Measurements from ENCODE around the gene SLC6A18. TPM values are rescaled to one million over a fixed set of nuclear protein-coding genes. Genes with fewer than 3 reads are reported as not detected.

The SLC6A18 gene
- polyA plus RNA-seq, 1 experiment: not detected

DNA sequence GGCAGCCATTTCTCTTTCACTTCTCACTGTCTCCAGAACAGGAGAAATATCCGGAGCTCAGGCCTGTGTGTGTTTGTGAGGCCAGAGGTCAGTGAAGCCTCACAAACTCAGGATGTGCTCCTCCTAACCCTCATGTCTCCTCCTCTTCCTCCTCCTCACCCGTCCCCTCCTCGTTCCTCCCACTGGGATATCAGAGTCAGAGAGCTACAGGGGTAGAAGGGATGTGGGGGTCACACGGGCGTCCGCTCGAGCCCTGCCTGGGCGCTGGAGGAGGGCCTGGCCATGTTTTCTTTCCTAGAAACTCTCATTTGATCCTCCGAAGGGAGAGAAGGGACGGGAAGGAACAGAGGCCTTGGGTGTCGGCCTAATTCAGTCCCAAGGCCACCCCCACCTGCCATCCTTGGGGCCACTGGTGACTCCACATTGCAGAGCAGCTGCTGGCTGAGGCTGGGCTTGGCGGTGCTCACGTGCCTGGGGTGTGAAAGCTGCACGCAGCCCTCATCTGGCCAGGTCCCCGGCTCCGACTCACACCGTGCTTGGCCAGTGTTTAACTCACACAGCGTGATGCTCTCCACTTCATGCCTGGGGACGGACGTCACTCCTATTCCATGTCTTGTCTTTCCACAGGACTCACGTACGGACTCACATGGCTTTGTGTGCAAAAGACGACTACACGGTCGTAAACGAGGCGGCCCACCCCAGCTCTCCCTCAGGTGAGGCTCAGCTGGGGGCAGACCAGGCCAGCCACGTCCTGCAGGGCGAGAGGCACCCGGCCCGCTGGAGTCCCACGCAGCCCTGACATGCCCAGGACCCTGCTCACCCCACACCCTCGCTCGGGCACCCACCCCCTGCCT is 46.4 kb upstream of the SLC6A18 start:
- H3K27me3 ChIP-seq (ENCODE audit: control insufficient read depth, insufficient read depth, low read length): no peaks in the 10 kb centered on the region
- peaks cover 31% of the 10 kb centered on the region for H3K9me3 ChIP-seq (ENCODE audit: control insufficient read depth, insufficient read depth, low read length)
- POLR2A ChIA-PET: no interaction called here
- no peak overlapping the region for H3K27ac ChIP-seq (ENCODE audit: low read depth, low read length)
- DNase-seq (ENCODE audit: low read depth, low spot score): no peak
- CTCF ChIA-PET: interaction anchor here (1.3 kb wide), 1 partner anchor 10 kb away, joined by 3 read pairs; no protein-coding TSS in a partner anchor
- no peak overlapping the region for H3K4me3 ChIP-seq (ENCODE audit: low read depth, low read length)
- TF ChIP-seq, protein P1, sequence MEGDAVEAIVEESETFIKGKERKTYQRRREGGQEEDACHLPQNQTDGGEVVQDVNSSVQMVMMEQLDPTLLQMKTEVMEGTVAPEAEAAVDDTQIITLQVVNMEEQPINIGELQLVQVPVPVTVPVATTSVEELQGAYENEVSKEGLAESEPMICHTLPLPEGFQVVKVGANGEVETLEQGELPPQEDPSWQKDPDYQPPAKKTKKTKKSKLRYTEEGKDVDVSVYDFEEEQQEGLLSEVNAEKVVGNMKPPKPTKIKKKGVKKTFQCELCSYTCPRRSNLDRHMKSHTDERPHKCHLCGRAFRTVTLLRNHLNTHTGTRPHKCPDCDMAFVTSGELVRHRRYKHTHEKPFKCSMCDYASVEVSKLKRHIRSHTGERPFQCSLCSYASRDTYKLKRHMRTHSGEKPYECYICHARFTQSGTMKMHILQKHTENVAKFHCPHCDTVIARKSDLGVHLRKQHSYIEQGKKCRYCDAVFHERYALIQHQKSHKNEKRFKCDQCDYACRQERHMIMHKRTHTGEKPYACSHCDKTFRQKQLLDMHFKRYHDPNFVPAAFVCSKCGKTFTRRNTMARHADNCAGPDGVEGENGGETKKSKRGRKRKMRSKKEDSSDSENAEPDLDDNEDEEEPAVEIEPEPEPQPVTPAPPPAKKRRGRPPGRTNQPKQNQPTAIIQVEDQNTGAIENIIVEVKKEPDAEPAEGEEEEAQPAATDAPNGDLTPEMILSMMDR (IDR thresholded peaks at IDR 0.05; ENCODE audit: low read depth, low read length): no peak

DNA sequence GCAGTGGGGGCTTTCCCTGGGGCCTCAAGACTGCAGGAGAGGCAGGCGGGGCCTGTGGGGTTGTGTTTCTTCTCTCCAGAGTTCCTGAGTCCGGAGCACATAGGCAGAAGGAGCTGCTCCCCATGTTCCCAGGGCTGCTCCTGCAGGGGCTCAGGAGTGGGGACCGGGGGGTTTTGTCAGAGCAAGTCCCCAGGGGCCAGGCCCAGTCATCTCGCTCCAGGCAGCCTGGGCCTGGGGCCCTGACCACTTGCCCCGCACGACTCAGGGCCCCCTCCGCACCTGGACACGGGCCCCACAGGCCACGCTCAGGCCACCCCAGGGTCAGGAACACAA is 45.8 kb upstream of the SLC6A18 start:
- TF ChIP-seq, protein P1 (IDR thresholded peaks at IDR 0.05; ENCODE audit: low read depth, low read length): no peak
- Histone ChIP-seq H3K27me3 (ENCODE audit: control insufficient read depth, insufficient read depth, low read length) (no peaks in the 10 kb centered on the region), H3K27ac (ENCODE audit: low read depth, low read length) (no peak overlapping the region), H3K9me3 (ENCODE audit: control insufficient read depth, insufficient read depth, low read length) (peaks cover 27% of the 10 kb centered on the region), H3K4me3 (ENCODE audit: low read depth, low read length) (no peak overlapping the region)
- ChIA-PET CTCF (no interaction called here), POLR2A (no interaction called here)
- DNase-seq (ENCODE audit: low read depth, low spot score): no peak

DNA sequence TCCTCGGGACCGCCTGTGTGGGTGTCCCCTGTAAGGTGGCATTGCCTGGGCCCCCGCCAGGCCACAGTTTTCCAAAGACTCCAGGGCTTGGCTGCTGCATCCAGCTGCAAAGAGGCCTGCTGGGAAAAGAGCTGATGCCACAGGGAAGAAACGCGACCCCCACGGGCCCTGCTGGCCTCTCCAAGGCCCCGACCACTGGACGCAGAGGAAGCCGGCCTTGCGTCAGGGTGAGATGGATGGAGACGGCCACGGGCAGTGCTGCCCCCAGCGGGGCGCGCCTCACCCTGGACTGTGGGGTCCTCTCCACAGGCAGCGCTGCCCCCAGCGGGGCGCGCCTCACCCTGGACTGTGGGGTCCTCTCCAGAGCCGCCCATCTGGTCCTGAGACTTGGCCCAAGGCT is 45.1 kb upstream of the SLC6A18 start:
- no peak overlapping the region for H3K27ac ChIP-seq (ENCODE audit: low read depth, low read length)
- H3K4me3 ChIP-seq (ENCODE audit: low read depth, low read length): no peak overlapping the region
- no peak for DNase-seq (ENCODE audit: low read depth, low spot score)
- TF ChIP-seq, protein P1 (IDR thresholded peaks at IDR 0.05; ENCODE audit: low read depth, low read length): no peak
- peaks cover 26% of the 10 kb centered on the region; the same call in 1 of the 2 replicates for H3K9me3 ChIP-seq (ENCODE audit: control insufficient read depth, insufficient read depth, low read length)
- H3K27me3 ChIP-seq (ENCODE audit: control insufficient read depth, insufficient read depth, low read length): no peaks in the 10 kb centered on the region
- CTCF ChIA-PET: no interaction called here
- POLR2A ChIA-PET: no interaction called here

DNA sequence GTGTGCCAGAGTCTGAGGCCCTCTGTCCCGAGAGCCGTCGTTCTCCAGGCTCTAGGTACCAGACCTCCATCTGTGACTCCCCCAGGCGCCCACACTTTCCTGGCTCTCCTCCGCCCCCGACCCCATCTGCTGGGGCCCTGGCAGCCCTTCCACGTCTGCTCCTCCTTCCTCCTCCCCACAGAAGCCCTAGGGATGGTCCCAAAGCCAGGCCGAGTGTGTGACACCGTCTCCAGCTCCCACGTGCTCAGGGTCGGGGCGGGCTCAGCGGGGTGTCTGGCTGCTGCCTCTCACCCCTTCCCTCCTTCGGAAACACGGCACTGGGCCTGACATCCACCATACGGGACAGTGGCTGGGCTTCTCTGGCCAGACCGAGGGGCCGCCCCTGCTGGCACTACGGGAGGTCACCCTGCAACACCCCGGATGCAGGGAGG is 44.3 kb upstream of the SLC6A18 start:
- TF ChIP-seq, protein P1 (IDR thresholded peaks at IDR 0.05; ENCODE audit: low read depth, low read length): no peak
- Histone ChIP-seq H3K27me3 (ENCODE audit: control insufficient read depth, insufficient read depth, low read length) (no peaks in the 10 kb centered on the region), H3K27ac (ENCODE audit: low read depth, low read length) (no peak overlapping the region), H3K9me3 (ENCODE audit: control insufficient read depth, insufficient read depth, low read length) (peaks cover 24% of the 10 kb centered on the region; the same call in 1 of the 2 replicates), H3K4me3 (ENCODE audit: low read depth, low read length) (no peak overlapping the region)
- ChIA-PET CTCF (no interaction called here), POLR2A (no interaction called here)
- no peak for DNase-seq (ENCODE audit: low read depth, low spot score)
